GM12878 (cell line): ENCODE results near the gene MAP3K4. TPM values are rescaled to one million over a fixed set of nuclear protein-coding genes. Genes with fewer than 3 reads are reported as not detected.

ENCODE experiments used
- CBFB ChIP-seq: IDR thresholded peaks from 2 replicates; pipeline ENCODE4 v1.6.1; 2016; ENCODE audit warnings: antibody characterized with exemption, low read depth
- EP300 ChIP-seq, 2 experiments: fragments of 150-350 bp in 1 of 2; IDR thresholded peaks; 2 replicates each; pipeline ENCODE4 v1.6.1; 2011 to 2012; ENCODE audit warnings: low read depth in 2 of 2, low read length in 2 of 2, borderline replicate concordance in 1 of 2, improper control_type of control experiment in 1 of 2, inconsistent platforms in 1 of 2; ENCODE audit not compliant: control insufficient read depth in 1 of 2
- ESRRA ChIP-seq: IDR thresholded peaks from 2 replicates; pipeline ENCODE4 v1.6.1; 2012; ENCODE audit warnings: mild to moderate bottlenecking, low read length, improper control_type of control experiment
- EZH2 ChIP-seq: IDR thresholded peaks from 2 replicates; pipeline ENCODE4 v1.6.1; 2012; ENCODE audit warnings: low read depth, mild to moderate bottlenecking, control low read depth, inconsistent platforms, low read length, borderline replicate concordance; ENCODE audit not compliant: control insufficient read depth
- HDGF ChIP-seq: fragments of 450-650 bp; IDR thresholded peaks from 2 replicates; pipeline ENCODE4 v1.6.1; 2016; ENCODE audit warnings: antibody characterized with exemption
- JUND ChIP-seq: IDR thresholded peaks from 2 replicates; pipeline ENCODE4 v1.6.1; 2012; ENCODE audit warnings: low read depth, mild to moderate bottlenecking, low read length, improper control_type of control experiment, moderate library complexity
- MTA3 ChIP-seq: IDR thresholded peaks from 2 replicates; pipeline ENCODE4 v1.6.1; 2012; ENCODE audit warnings: low read length, inconsistent platforms, borderline replicate concordance
- MYB ChIP-seq: fragments of 150-350 bp; IDR thresholded peaks from 2 replicates; pipeline ENCODE4 v1.6.1; 2014; ENCODE audit warnings: mild to moderate bottlenecking, low read depth, low read length, borderline replicate concordance
- NFYA ChIP-seq: IDR thresholded peaks from 2 replicates; pipeline ENCODE4 v1.6.1; 2011; ENCODE audit warnings: low read depth, mild to moderate bottlenecking, low read length, improper control_type of control experiment, borderline replicate concordance
- PAX5 ChIP-seq: IDR thresholded peaks from 2 replicates; pipeline ENCODE4 v1.6.1; 2011; ENCODE audit warnings: low read depth, low read length, borderline replicate concordance
- PAX8 ChIP-seq: fragments of 450-650 bp; IDR thresholded peaks from 2 replicates; pipeline ENCODE4 v1.6.1; 2017; ENCODE audit warnings: mild to moderate bottlenecking, moderate library complexity
- PKNOX1 ChIP-seq: fragments of 450-650 bp; IDR thresholded peaks from 2 replicates; pipeline ENCODE4 v1.6.1; 2016; ENCODE audit warnings: mild to moderate bottlenecking
- RAD21 ChIP-seq: IDR thresholded peaks from 2 replicates; pipeline ENCODE4 v1.6.1; 2011; ENCODE audit warnings: mild to moderate bottlenecking, low read depth, low read length, moderate library complexity; ENCODE audit not compliant: insufficient read depth
- RCOR1 ChIP-seq: conservative IDR thresholded peaks from 2 replicates; pipeline ENCODE4 v1.6.1; 2012; ENCODE audit warnings: low read depth, low read length, improper control_type of control experiment
- RELA ChIP-seq: fragments of 450-650 bp; IDR thresholded peaks from 2 replicates; pipeline ENCODE4 v1.8.0; 2014; ENCODE audit warnings: borderline replicate concordance; ENCODE audit not compliant: partially characterized antibody
- SIX5 ChIP-seq: IDR thresholded peaks from 2 replicates; pipeline ENCODE4 v1.6.1; 2011; ENCODE audit warnings: mild to moderate bottlenecking, low read depth, low read length, moderate library complexity; ENCODE audit not compliant: severe bottlenecking
- SUPT20H ChIP-seq: IDR thresholded peaks from 2 replicates; pipeline ENCODE4 v1.6.1; 2011; ENCODE audit warnings: low read depth, mild to moderate bottlenecking, low read length, moderate library complexity, borderline replicate concordance; ENCODE audit not compliant: control insufficient read depth
- TCF3 ChIP-seq: IDR thresholded peaks from 2 replicates; pipeline ENCODE4 v1.6.1; 2012; ENCODE audit warnings: low read depth, mild to moderate bottlenecking, low read length, borderline replicate concordance; ENCODE audit not compliant: insufficient read depth
- ZBED1 ChIP-seq: IDR thresholded peaks from 2 replicates; pipeline ENCODE4 v1.6.1; 2016; ENCODE audit warnings: borderline replicate concordance
- polyA plus RNA-seq, 11 experiments: library from polyadenylated mRNA; depleted of rRNA in 4 of 11; unstranded in 6 of 11; stranded (reverse) in 5 of 11; fragments of >200 nt; fragmentation: Nextera tagmentation in 4 of 11; fragmentation: Illumina TruSeq in 1 of 11; extraction: Ambion mirVana in 4 of 11; extraction: Trizol in 1 of 11; gene quantifications; 1 replicate in 1 of 11; 2 replicates in 10 of 11; pipeline versions ENCODE4 v1.2.1 to v1.2.3, GENCODE V29; 2011 to 2016; ENCODE audit warnings: inconsistent platforms in 2 of 11, missing spikeins in 2 of 11, low read depth in 1 of 11
- total RNA-seq, 4 experiments: library from RNA; depleted of rRNA in 3 of 4; stranded (reverse); fragments of >200 nt in 3 of 4; fragmentation: Illumina TruSeq in 1 of 4; extraction: Trizol in 1 of 4; gene quantifications; 2 replicates each; pipeline versions ENCODE4 v1.2.1 to v1.2.3, GENCODE V29; 2013 to 2021
- TF ChIP-seq, protein P1 (sequence below): fragments of 450-650 bp; IDR thresholded peaks from 2 replicates; pipeline ENCODE4 v1.6.1; 2017; ENCODE audit warnings: mild to moderate bottlenecking, moderate library complexity
- TF ChIP-seq, protein P2 (sequence below): fragments of 450-650 bp; formaldehyde crosslinking; IDR thresholded peaks from 2 replicates; pipeline ENCODE4 v1.4.0; 2022; ENCODE audit warnings: mild to moderate bottlenecking, moderate library complexity

MAP3K4 gene
- total and polyA plus RNA-seq, 10 of the 15 experiments (the other 5 are each of a cell fraction or from before 2014, with no cell fraction given): 14.0 to 44.5 (median 23.1) TPM

GRCh38 chr6:161038229-161039031 lies 46.9 kb downstream of the MAP3K4 start (continued):
- TF ChIP-seq PKNOX1 (no peak), SUPT20H (no peak), EZH2 (no peak), CBFB (peak; percentile 70), MYB (no peak), MTA3 (peak; percentile 67), JUND (peak; percentile 60), SIX5 (no peak), RELA (no peak), RCOR1 (0 out of 2 replicates have a peak, but pooled peaks have one; percentile 29), EP300 (IDR thresholded peaks at IDR 0.05; ENCODE audit: borderline replicate concordance in 1 of 2, control insufficient read depth in 1 of 2, low read depth in 2 of 2, low read length in 2 of 2) (peak; percentile 79 to 84), ESRRA (no peak), ZBED1 (0 out of 2 replicates have a peak, but pooled peaks have one; percentile 49), NFYA (no peak), TCF3 (no peak), PAX8 (no peak), RAD21 (no peak), HDGF (no peak), PAX5 (peak; percentile 70; the same call in 1 of the 2 replicates)
- TF ChIP-seq, protein P1, sequence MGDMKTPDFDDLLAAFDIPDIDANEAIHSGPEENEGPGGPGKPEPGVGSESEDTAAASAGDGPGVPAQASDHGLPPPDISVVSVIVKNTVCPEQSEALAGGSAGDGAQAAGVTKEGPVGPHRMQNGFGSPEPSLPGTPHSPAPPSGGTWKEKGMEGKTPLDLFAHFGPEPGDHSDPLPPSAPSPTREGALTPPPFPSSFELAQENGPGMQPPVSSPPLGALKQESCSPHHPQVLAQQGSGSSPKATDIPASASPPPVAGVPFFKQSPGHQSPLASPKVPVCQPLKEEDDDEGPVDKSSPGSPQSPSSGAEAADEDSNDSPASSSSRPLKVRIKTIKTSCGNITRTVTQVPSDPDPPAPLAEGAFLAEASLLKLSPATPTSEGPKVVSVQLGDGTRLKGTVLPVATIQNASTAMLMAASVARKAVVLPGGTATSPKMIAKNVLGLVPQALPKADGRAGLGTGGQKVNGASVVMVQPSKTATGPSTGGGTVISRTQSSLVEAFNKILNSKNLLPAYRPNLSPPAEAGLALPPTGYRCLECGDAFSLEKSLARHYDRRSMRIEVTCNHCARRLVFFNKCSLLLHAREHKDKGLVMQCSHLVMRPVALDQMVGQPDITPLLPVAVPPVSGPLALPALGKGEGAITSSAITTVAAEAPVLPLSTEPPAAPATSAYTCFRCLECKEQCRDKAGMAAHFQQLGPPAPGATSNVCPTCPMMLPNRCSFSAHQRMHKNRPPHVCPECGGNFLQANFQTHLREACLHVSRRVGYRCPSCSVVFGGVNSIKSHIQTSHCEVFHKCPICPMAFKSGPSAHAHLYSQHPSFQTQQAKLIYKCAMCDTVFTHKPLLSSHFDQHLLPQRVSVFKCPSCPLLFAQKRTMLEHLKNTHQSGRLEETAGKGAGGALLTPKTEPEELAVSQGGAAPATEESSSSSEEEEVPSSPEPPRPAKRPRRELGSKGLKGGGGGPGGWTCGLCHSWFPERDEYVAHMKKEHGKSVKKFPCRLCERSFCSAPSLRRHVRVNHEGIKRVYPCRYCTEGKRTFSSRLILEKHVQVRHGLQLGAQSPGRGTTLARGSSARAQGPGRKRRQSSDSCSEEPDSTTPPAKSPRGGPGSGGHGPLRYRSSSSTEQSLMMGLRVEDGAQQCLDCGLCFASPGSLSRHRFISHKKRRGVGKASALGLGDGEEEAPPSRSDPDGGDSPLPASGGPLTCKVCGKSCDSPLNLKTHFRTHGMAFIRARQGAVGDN: no peak
- TF ChIP-seq, protein P2, sequence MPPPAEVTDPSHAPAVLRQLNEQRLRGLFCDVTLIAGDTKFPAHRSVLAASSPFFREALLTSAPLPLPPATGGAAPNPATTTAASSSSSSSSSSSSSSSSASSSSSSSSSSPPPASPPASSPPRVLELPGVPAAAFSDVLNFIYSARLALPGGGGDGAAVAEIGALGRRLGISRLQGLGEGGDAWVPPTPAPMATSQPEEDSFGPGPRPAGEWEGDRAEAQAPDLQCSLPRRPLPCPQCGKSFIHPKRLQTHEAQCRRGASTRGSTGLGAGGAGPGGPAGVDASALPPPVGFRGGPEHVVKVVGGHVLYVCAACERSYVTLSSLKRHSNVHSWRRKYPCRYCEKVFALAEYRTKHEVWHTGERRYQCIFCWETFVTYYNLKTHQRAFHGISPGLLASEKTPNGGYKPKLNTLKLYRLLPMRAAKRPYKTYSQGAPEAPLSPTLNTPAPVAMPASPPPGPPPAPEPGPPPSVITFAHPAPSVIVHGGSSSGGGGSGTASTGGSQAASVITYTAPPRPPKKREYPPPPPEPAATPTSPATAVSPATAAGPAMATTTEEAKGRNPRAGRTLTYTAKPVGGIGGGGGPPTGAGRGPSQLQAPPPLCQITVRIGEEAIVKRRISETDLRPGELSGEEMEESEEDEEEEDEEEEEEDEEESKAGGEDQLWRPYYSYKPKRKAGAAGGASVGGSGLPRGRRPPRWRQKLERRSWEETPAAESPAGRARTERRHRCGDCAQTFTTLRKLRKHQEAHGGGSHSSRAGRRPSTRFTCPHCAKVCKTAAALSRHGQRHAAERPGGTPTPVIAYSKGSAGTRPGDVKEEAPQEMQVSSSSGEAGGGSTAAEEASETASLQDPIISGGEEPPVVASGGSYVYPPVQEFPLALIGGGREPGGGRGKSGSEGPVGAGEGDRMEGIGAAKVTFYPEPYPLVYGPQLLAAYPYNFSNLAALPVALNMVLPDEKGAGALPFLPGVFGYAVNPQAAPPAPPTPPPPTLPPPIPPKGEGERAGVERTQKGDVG (CRISPR knock-in tag): no peak
